HG02840 (cell line): ENCODE data around the gene PTPN4.
"Not testable (repeated sequence)": the region's sequence is repeated elsewhere in the genome, so short reads cannot be mapped to it uniquely, and the experiment has no call there.

Experiments used
- ATAC-seq: cut with Tn5 transposase; IDR thresholded peaks from one replicate; pipeline ENCODE4 v1.9.1; 2021; ENCODE audit warnings: mild to moderate bottlenecking, moderate library complexity, moderate number of reproducible peaks; ENCODE audit not compliant: unreplicated experiment, low FRiP score

PTPN4 gene

DNA sequence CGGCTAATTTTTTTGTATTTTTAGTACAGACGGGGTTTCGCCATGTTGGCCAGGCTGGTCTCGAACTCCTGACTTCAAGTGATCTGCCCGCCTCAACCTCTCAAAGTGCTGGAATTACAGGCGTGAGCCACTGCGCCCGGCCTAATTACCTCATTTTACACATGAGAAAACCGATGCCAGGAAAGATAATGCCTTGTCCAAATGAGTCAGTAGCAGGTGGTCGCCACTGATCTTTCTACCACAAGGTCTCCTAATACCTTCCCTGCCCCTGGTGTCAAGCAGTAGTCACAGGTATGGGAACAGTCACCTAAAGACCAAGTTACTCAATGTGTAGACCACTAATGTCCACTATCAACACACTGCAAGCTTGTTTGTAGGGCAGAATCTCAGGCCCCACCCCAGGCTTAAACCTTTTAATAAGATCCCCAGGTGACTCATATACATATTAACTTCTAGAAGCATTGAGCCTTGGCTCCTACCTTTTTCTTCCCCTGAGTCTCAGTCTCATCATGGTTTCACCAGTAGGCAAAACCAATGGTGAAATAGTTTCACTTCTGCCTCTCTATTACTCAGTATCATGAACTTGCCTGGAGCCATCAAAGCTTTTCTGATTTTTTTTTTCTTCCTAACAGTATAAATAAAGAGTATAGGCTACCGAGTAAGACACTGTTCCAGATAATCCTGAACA, 246.3 kb downstream of the PTPN4 start:
- peak; percentile 64 for ATAC-seq

DNA sequence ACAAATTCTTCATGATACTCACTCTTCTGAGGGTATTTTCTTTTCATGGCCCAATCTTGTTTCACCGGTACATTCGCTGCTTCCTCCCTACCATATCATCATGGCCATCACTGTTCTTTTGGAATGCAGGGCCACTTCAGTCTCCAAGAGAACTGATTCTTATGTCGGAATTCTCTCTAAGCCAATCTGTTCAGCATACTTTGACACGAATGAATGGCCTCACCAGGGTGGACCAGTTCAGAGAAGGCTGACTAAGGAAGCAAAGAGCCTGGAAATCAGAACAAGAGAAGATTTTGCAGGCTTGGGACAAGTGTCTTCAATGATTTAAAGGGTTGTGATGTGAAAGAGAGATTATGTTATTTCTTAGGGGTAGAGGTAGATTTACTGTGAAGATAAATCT, 248.1 kb downstream of the PTPN4 start:
- no peak for ATAC-seq

GRCh38 chr2:120012363-120012762, 252.6 kb downstream of the PTPN4 start:
- ATAC-seq, result no peak

DNA sequence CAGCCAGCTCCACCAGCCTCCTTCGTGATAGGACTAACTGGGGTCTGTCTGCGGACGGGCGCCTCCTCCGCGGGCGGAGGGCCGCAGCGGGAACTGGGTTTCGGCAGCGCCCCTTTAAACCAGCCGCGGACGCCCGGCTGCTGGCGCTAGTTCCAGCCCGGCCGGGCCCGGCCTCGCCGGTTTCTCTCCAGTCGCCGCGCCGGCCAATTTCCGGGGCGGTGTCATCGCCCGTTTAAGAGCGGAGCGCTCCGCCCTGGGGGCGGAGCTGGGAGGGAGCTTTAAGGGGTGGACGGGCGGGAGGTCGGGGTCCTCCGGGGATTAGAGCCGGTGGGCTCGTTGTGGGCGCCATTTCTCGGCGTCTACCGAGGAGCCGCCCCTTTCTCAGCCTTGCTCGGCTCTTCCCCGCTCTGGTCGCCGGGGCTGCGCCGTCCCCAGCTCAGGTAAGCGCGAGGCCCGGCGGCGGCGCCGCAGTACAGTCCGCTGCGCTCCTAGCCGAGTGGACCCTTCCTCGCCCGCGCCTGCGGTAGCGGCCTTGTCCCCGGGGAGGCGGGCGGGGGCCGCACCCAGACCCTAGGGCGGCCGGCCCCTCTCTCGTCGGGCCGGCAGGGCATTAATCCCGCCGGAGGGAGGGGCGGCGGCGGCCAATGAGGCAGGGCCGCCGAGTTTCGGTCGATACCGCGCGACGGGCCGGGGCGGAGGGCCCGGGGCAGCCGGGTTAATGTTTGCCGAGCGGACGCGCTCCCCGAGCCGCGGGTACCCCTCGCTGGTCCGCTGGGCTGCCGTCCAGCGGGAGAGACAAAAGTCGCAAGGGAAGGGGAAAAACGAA, 253.3 kb downstream of the PTPN4 start, which contains the start of gene EPB41L5:
EPB41L5 (plus strand) TSS at position 307 of the 826 bp plus-strand sequence. CDS start 6,008 bp downstream, outside the sequence.
- peak; percentile 88 for ATAC-seq

DNA sequence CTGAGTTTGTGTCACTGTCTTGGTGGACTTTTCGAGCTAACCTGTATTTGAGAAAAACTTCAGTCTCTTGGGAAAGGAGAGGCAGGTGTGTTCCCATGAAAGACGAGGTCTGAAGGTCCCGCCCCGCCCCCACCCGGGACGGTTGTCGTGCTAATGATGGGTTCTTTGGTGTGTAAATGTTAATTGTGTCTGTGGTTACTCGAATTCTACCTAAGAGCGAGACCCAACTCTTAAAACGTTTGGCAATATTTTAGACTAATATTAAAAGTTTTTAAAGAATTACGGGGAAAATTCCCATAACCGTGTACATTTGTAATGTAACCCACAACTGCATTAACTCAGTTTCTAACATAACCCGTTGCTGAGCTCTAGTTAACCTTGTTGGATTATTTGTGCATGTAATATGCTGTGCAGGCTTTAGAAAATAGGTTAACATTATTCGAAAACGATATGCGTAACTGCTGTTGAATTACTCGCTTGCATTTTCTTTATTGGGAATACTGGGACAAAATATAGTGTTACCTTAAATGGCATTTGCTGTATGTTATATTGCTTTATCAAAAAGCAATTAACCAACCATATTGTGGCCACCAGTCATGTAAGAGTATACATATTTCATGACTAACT, 254.0 kb downstream of the PTPN4 start:
- ATAC-seq, result no peak

DNA sequence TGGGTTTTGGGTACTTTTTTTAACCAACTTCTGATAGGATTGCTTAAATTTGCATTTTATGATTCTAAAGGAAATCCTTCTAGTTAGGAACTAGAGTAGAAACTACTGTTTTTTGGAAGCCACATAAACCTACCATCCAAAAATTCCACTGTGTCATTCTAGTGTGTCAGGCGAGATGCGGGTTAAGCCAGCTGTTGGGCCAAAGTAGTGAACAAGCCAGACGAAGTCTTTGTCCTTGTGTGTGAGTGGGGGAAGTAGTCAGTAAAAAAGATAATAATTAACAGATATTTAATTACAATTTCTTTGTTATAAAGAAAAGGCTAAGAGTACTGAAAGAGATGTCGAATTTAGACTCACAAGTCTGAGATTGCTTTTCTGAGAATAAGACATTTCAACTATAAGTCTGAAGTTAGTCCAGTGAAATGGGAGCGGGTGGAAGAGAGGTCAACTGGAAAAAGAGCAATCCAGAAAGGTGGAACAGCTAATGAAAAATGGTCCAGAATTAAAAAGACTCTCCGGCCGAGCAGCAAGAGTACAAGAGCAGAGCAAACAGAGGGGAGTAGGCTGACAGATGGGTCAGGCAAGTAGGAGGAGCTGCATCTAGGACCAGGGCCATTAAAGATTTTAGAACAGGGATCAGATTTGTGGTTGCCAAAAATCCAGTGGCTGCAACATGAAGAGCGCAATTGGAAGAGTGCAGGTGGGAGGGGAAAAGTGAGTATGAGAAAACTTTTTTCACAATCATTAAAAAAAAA, 254.7 kb downstream of the PTPN4 start:
- no peak for ATAC-seq

- ATAC-seq, result no peak
These were observed 257.1 kb downstream of the PTPN4 start for GRCh38 chr2:120016800-120017199.

- no peak for ATAC-seq
These were observed 257.5 kb downstream of the PTPN4 start for GRCh38 chr2:120017201-120017600.

- no peak for ATAC-seq
These were observed 258.8 kb downstream of the PTPN4 start for GRCh38 chr2:120018549-120018948.

GRCh38 chr2:120020554-120020953, 260.8 kb downstream of the PTPN4 start:
- no peak for ATAC-seq

GRCh38 chr2:120022505-120022904, 262.8 kb downstream of the PTPN4 start:
- not testable (repeated sequence) for ATAC-seq

DNA sequence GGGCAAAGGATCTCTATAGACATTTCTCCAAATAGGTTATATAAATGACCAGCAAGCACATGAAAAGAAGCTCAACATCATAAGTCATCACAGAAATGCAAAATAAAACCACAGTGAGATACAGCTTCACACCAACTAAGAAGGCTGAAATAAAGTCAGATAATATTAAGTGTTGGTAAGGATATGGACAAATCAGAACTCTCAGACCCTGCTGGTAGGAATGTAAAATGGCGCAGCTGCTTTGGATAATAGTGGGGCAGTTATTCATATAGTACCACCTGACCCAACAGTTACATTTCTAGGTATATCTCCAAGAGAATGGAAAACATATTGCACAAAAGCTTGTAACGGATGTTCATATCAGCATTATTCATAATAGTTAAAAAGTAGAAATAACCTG, 267.2 kb downstream of the PTPN4 start:
- no peak for ATAC-seq

DNA sequence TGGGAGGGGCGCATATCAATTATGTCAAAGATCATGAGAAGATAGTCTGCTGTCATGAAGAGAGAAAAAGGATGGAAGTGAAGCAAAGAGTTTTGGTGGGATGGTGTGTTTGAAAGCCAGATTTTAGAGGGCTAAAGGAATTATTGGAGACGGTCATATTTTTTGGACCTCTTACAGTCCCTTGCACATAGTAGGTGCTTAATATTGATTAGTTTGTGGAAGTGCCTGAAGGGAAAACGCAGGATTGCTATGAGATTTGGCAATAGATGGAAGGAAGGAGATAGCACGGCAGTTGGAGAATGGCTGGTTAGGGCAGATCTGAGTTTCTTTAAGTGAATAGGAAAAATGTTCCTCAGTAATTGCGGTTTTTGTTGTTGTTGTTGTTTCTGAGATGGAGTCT, 269.1 kb downstream of the PTPN4 start:
- ATAC-seq, result no peak

DNA sequence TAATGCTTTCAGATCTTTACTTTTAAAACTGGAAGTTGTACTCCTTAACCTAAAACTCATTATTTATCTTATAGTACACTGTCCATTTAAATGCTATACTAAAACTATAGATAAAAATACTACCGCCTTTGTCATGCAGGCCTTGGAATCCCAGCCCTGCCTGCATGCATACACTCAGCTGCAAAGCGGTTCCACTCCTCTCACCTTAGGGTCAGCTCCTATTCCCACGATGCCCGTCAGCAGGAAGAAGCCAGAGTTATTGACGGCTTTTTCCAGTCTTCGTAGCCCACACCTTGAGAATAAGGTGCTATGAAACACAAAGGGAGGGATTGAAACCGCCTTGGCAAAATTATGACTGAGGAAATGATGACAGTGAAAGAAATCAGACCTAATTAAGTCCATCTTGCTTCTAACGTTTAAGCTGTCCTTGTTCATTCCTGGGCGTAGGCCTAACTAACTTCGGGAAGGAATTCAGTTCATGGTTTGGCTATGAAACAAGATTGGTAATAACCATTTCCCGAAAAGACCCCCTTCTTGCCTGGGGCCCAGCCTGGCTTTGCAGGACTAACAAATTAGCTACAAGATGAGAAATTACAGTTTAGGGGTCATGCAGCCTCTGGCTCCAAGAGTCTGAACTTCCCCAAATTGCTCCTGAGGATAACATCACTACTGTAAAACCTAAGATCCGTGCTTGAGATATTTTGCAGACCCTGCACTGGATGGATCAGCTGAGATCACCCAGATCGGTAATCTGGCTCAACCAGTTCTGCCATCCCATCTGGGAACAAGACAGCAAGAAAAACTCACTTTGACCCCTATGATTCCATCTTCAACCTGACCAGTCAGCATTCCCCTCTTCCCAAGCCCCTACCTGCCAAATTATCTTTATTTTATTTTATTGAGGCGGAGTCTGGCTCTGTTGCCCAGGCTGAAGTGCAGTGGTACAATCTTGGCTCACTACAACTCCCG, 270.2 kb downstream of the PTPN4 start:
- no peak for ATAC-seq

- no peak for ATAC-seq
These were observed 272.6 kb downstream of the PTPN4 start for GRCh38 chr2:120032297-120032696.
